Effector CD8-positive, alpha-beta T cell (primary cell): ENCODE measurements around the gene ANKLE2.
"Not testable (repeated sequence)": the region's sequence is repeated elsewhere in the genome, so short reads cannot be mapped to it uniquely, and the experiment has no call there.

ENCODE experiments used
- DNase-seq: peaks from one replicate; lab custom pipeline; 2025; lab: John Stamatoyannopoulos, UW

ANKLE2 gene

GRCh38 chr12:132719954-132720324, 41.7 kb downstream of the ANKLE2 start:
- DNase-seq = no peak

GRCh38 chr12:132719141-132719953, 42.3 kb downstream of the ANKLE2 start:
- no peak for DNase-seq

- no peak for DNase-seq
Observed at GRCh38 chr12:132718644-132719043, 43.0 kb downstream of the ANKLE2 start.

GRCh38 chr12:132717531-132718387, 43.9 kb downstream of the ANKLE2 start:
- DNase-seq = no peak

GRCh38 chr12:132717011-132717410, 44.6 kb downstream of the ANKLE2 start:
- no peak for DNase-seq

- no peak for DNase-seq
Observed at GRCh38 chr12:132716356-132716755, 45.3 kb downstream of the ANKLE2 start.

- DNase-seq = no peak
Observed at GRCh38 chr12:132715874-132716273, 45.8 kb downstream of the ANKLE2 start.

GRCh38 chr12:132713123-132713522, 48.5 kb downstream of the ANKLE2 start:
- DNase-seq = no peak

GRCh38 chr12:132711080-132711843, 50.4 kb downstream of the ANKLE2 start:
- DNase-seq = no peak

- peak; percentile 87 for DNase-seq
Observed at GRCh38 chr12:132710405-132711079, 51.1 kb downstream of the ANKLE2 start, which contains the start of gene PGAM5. TSS of gene PGAM5 (plus strand) at chr12:132710842. CDS start at chr12:132710877, 35 bp downstream.

GRCh38 chr12:132710043-132710404, 51.6 kb downstream of the ANKLE2 start:
- DNase-seq = no peak

GRCh38 chr12:132708150-132708549, 53.5 kb downstream of the ANKLE2 start:
- no peak for DNase-seq

- DNase-seq = no peak
Observed at GRCh38 chr12:132707241-132707640, 54.4 kb downstream of the ANKLE2 start.

GRCh38 chr12:132703641-132704040, 58.0 kb downstream of the ANKLE2 start:
- no peak for DNase-seq

- no peak for DNase-seq
Observed at GRCh38 chr12:132702640-132703039, 59.0 kb downstream of the ANKLE2 start.

- DNase-seq = no peak
Observed at GRCh38 chr12:132700212-132700822, 61.3 kb downstream of the ANKLE2 start.

GRCh38 chr12:132698341-132698740, 63.3 kb downstream of the ANKLE2 start:
- DNase-seq = no peak

- DNase-seq = no peak
Observed at GRCh38 chr12:132695431-132695830, 66.2 kb downstream of the ANKLE2 start.

- DNase-seq = not testable (repeated sequence)
Observed at GRCh38 chr12:132694888-132695287, 66.7 kb downstream of the ANKLE2 start.

- DNase-seq = not testable (repeated sequence)
Observed at GRCh38 chr12:132692030-132692429, 69.6 kb downstream of the ANKLE2 start.

- DNase-seq = no peak
Observed at GRCh38 chr12:132690112-132690511, 71.5 kb downstream of the ANKLE2 start.
